Measurements from ENCODE around the gene RGMB.

RGMB gene

DNA sequence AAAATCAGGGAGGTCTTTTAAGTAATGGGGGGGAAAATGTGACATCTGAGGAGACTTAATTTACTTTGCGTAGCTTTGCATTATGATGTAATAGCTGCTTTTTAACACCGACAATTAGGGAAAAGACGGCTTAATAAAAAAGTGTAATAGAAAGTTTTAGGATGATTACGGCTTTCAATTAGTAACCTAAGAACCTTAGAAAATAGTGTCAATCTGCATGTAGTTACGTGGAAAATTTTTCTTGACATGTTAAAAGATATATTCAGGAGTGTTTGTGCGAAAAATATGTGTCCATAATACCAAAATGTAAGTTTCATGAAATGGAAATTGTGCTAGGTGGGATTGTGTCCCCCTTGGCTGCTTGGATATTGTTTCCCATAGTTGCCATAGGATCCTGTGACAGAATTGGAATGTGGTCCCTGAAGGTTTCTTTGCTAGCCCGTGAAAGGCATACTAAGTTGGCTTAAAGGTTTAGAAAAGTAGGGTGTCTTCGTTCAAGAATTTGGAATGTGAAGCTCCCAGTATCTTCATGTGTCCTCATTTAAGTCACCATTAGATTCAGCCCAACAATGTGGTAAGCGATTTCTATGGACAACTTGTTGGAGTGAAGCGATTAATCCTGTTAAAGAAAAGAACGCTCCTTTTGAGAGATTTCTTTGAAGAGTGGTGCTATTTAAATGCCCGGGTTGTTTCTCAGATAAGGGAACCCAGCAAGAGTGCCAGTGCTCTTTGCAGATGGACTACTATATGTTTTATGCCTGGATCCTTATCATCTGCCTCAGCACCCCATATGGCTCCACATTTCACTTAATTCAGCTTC is 2.0 kb downstream of the RGMB start:
- TF ChIP-seq ZBTB7A (IDR thresholded peaks at IDR 0.05; ENCODE audit: low read depth) = no peak
- no peak for TF ChIP-seq RAD21 (IDR thresholded peaks at IDR 0.05; ENCODE audit: low read depth)
- TF ChIP-seq, protein P1, sequence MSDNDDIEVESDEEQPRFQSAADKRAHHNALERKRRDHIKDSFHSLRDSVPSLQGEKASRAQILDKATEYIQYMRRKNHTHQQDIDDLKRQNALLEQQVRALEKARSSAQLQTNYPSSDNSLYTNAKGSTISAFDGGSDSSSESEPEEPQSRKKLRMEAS (IDR thresholded peaks at IDR 0.05) = no peak
- no peak for TF ChIP-seq EP300 (IDR thresholded peaks at IDR 0.05; ENCODE audit: borderline replicate concordance)
- TF ChIP-seq CEBPB (IDR thresholded peaks at IDR 0.05) = no peak
- TF ChIP-seq FOXM1 (IDR thresholded peaks at IDR 0.05; ENCODE audit: borderline replicate concordance, low read depth) = no peak
- no peak for TF ChIP-seq TAF1 (IDR thresholded peaks at IDR 0.05; ENCODE audit: low read depth)
- TF ChIP-seq, protein P2, sequence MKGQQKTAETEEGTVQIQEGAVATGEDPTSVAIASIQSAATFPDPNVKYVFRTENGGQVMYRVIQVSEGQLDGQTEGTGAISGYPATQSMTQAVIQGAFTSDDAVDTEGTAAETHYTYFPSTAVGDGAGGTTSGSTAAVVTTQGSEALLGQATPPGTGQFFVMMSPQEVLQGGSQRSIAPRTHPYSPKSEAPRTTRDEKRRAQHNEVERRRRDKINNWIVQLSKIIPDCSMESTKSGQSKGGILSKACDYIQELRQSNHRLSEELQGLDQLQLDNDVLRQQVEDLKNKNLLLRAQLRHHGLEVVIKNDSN (IDR thresholded peaks at IDR 0.05) = no peak
- TF ChIP-seq, protein P3, sequence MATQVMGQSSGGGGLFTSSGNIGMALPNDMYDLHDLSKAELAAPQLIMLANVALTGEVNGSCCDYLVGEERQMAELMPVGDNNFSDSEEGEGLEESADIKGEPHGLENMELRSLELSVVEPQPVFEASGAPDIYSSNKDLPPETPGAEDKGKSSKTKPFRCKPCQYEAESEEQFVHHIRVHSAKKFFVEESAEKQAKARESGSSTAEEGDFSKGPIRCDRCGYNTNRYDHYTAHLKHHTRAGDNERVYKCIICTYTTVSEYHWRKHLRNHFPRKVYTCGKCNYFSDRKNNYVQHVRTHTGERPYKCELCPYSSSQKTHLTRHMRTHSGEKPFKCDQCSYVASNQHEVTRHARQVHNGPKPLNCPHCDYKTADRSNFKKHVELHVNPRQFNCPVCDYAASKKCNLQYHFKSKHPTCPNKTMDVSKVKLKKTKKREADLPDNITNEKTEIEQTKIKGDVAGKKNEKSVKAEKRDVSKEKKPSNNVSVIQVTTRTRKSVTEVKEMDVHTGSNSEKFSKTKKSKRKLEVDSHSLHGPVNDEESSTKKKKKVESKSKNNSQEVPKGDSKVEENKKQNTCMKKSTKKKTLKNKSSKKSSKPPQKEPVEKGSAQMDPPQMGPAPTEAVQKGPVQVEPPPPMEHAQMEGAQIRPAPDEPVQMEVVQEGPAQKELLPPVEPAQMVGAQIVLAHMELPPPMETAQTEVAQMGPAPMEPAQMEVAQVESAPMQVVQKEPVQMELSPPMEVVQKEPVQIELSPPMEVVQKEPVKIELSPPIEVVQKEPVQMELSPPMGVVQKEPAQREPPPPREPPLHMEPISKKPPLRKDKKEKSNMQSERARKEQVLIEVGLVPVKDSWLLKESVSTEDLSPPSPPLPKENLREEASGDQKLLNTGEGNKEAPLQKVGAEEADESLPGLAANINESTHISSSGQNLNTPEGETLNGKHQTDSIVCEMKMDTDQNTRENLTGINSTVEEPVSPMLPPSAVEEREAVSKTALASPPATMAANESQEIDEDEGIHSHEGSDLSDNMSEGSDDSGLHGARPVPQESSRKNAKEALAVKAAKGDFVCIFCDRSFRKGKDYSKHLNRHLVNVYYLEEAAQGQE (IDR thresholded peaks at IDR 0.05; ENCODE audit: low read depth) = no peak
- TF ChIP-seq EGR1 (IDR thresholded peaks at IDR 0.05) = no peak
- TF ChIP-seq CREB1 (IDR thresholded peaks at IDR 0.05; ENCODE audit: low read depth) = no peak
- no peak for TF ChIP-seq TCF12 (IDR thresholded peaks at IDR 0.05; ENCODE audit: low read depth)
- TF ChIP-seq YY1 (IDR thresholded peaks at IDR 0.05; ENCODE audit: low read depth) = no peak
- no peak for TF ChIP-seq TEAD4 (IDR thresholded peaks at IDR 0.05)
- no peak for TF ChIP-seq NFIC (IDR thresholded peaks at IDR 0.05)

DNA sequence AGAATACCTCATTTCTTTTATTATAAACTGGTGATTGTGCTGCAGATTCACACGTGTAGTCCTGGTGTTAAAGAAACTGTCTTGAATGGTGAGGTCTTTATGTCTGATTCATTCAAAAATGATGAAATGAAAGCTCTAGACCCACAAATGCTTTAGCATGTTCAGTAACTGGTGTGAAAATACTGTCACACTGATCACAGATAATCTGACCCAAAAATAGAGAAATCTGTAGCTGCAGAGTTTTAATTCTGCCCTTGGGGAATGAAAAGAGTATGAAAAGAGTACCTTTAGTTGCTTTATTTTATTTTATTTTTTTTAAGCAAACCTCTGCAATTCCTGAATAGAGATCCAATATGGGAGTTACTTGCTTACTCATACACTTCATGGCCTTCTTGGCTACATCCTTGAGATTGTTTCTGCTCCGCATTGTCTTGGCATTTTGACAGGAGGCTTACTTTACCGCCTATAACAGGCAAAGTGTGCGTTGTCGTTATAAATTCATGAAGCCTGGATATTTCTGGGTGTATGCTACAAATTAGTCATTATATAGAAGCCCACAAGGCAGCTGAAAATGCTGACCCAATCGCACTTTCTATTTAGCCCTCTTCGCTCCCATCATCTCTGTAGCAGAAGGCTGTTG is 2.7 kb downstream of the RGMB start:
- TF ChIP-seq TCF12 (IDR thresholded peaks at IDR 0.05; ENCODE audit: low read depth) = no peak
- TF ChIP-seq NFIC (IDR thresholded peaks at IDR 0.05) = no peak
- TF ChIP-seq, protein P2 (IDR thresholded peaks at IDR 0.05) = no peak
- TF ChIP-seq RAD21 (IDR thresholded peaks at IDR 0.05; ENCODE audit: low read depth) = no peak
- no peak for TF ChIP-seq TAF1 (IDR thresholded peaks at IDR 0.05; ENCODE audit: low read depth)
- no peak for TF ChIP-seq TEAD4 (IDR thresholded peaks at IDR 0.05)
- TF ChIP-seq FOXM1 (IDR thresholded peaks at IDR 0.05; ENCODE audit: borderline replicate concordance, low read depth) = no peak
- TF ChIP-seq CEBPB (IDR thresholded peaks at IDR 0.05) = no peak
- TF ChIP-seq, protein P3 (IDR thresholded peaks at IDR 0.05; ENCODE audit: low read depth) = no peak
- no peak for TF ChIP-seq CREB1 (IDR thresholded peaks at IDR 0.05; ENCODE audit: low read depth)

DNA sequence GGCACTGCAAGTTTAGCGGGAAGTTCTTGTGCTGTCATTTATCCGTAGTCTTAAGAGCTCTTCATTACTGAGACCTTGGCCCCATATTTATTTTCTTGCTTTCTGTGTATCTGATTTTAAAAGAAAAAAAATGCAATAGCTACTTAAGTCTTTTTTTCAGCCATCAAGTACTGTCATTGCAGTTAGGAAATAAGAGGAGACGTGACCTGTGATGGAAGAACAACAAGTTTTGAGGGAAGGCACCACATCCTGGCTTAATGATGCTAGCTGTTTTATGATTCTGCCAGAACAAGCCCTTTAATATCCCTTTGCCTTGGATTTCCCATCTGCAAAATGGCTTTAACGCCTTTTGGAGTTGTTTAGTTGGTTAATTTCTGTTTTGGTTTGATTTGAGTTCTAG is 3.8 kb downstream of the RGMB start:
- no peak for TF ChIP-seq YY1 (IDR thresholded peaks at IDR 0.05; ENCODE audit: low read depth)
- TF ChIP-seq TAF1 (IDR thresholded peaks at IDR 0.05; ENCODE audit: low read depth) = no peak
- TF ChIP-seq, protein P1 (IDR thresholded peaks at IDR 0.05) = no peak
- TF ChIP-seq TEAD4 (IDR thresholded peaks at IDR 0.05) = no peak
- no peak for TF ChIP-seq NFIC (IDR thresholded peaks at IDR 0.05)
- TF ChIP-seq, protein P3 (IDR thresholded peaks at IDR 0.05; ENCODE audit: low read depth) = no peak
- TF ChIP-seq TCF12 (IDR thresholded peaks at IDR 0.05; ENCODE audit: low read depth) = no peak
- TF ChIP-seq ZBTB7A (IDR thresholded peaks at IDR 0.05; ENCODE audit: low read depth) = no peak

DNA sequence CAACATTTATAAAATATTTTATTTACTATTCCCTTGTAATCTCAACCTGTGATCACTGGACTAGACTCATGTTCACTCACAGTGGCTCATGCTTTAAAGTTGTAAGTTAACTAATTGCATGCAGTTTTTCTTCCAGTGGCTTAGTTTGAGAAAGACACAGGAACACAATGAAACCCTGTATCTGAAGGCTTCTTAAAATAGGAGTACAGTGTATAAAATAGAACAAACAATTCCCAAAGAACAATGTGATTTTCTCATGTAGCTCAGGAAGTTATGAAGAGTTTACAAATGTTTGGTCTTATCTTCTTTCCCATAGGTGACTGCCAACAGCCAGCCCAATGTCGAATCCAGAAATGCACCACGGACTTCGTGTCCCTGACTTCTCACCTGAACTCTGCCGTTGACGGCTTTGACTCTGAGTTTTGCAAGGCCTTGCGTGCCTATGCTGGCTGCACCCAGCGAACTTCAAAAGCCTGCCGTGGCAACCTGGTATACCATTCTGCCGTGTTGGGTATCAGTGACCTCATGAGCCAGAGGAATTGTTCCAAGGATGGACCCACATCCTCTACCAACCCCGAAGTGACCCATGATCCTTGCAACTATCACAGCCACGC is 5.9 kb downstream of the RGMB start:
- no peak for TF ChIP-seq CREB1 (IDR thresholded peaks at IDR 0.05; ENCODE audit: low read depth)
- TF ChIP-seq EP300 (IDR thresholded peaks at IDR 0.05; ENCODE audit: borderline replicate concordance) = no peak
- TF ChIP-seq YY1 (IDR thresholded peaks at IDR 0.05; ENCODE audit: low read depth) = no peak
- TF ChIP-seq TAF1 (IDR thresholded peaks at IDR 0.05; ENCODE audit: low read depth) = no peak
- TF ChIP-seq NFIC (IDR thresholded peaks at IDR 0.05) = no peak

Measured in Ishikawa (cell line).